ENCODE results near the gene AGAP2.

- TF ChIP-seq TCF7 (CRISPR knock-in tag; IDR thresholded peaks at IDR 0.05; ENCODE audit: low read depth) (no peak), CTCF (IDR thresholded peaks at IDR 0.05) (no peak)
Observed at GRCh38 chr12:57724003-57724935, 14.3 kb downstream of the AGAP2 start.
